Karpas-422 (cell line): Measurements from ENCODE around the gene HTR6. TPM values are rescaled to one million over a fixed set of nuclear protein-coding genes. Genes with fewer than 3 reads are reported as not detected.

ENCODE experiments used
- DNase-seq: peaks from one replicate; pipeline ENCODE4 v3.0.0-alpha.2; 2015
- H2AFZ ChIP-seq: fragments of 200-600 bp; sonication (generic); 2 replicates; pipeline ENCODE4 v1.6.1; 2014; ENCODE audit warnings: antibody characterized with exemption, low read length, mixed read lengths
- H3K27ac ChIP-seq: fragments of 200-600 bp; sonication (generic); 2 replicates; pipeline ENCODE4 v1.5.1; 2014; ENCODE audit warnings: mild to moderate bottlenecking, low read length, moderate library complexity
- H3K27me3 ChIP-seq: fragments of 200-600 bp; sonication (generic); 2 replicates; pipeline ENCODE4 v1.6.1; 2014; ENCODE audit warnings: low read length, mixed read lengths
- H3K36me3 ChIP-seq: fragments of 200-600 bp; sonication (generic); 2 replicates; pipeline ENCODE4 v1.6.1; 2014; ENCODE audit warnings: low read length, mixed read lengths; ENCODE audit not compliant: insufficient read depth
- H3K4me1 ChIP-seq: fragments of 200-600 bp; sonication (generic); 2 replicates; pipeline ENCODE4 v1.6.1; 2014; ENCODE audit warnings: mild to moderate bottlenecking, low read length, mixed read lengths
- H3K4me2 ChIP-seq: fragments of 200-600 bp; sonication (generic); 2 replicates; pipeline ENCODE4 v1.6.1; 2014; ENCODE audit warnings: low read length, low read depth, mild to moderate bottlenecking; ENCODE audit not compliant: poor library complexity, severe bottlenecking
- H3K4me3 ChIP-seq: fragments of 200-600 bp; sonication (generic); 2 replicates; pipeline ENCODE4 v1.5.1; 2014; ENCODE audit warnings: mild to moderate bottlenecking, antibody characterized with exemption, low read length, mixed read lengths
- H3K79me2 ChIP-seq: fragments of 200-600 bp; sonication (generic); 2 replicates; pipeline ENCODE4 v1.6.1; 2014; ENCODE audit warnings: mild to moderate bottlenecking, low read length, mixed read lengths
- H3K9ac ChIP-seq: fragments of 200-600 bp; sonication (generic); 2 replicates; pipeline ENCODE4 v1.6.0; 2014; ENCODE audit warnings: low read length
- H3K9me2 ChIP-seq: fragments of 200-600 bp; sonication (generic), shearing (Covaris generic); replicated peaks from 2 replicates; pipeline ENCODE4 v1.6.0; 2014; ENCODE audit warnings: mild to moderate bottlenecking, low read length, moderate library complexity; ENCODE audit not compliant: insufficient read depth
- H3K9me3 ChIP-seq: fragments of 300-700, 200-600 bp; sonication (generic); 2 replicates; pipeline ENCODE4 v1.6.1; 2014; ENCODE audit warnings: low read length, mixed read lengths
- H4K20me1 ChIP-seq: fragments of 200-600 bp; sonication (generic); 2 replicates; pipeline ENCODE4 v1.6.1; 2014; ENCODE audit warnings: mild to moderate bottlenecking, antibody characterized with exemption, low read length, low read depth; ENCODE audit not compliant: insufficient read depth
- total RNA-seq: library from RNA; depleted of rRNA; stranded (reverse); fragments of >200 nt; shearing (Covaris generic); gene quantifications from 2 replicates; pipeline ENCODE4 v1.2.3, GENCODE V29; 2014; ENCODE audit warnings: low replicate concordance

HTR6 gene
- total RNA-seq, 1 experiment from 2014 or later = not detected

DNA sequence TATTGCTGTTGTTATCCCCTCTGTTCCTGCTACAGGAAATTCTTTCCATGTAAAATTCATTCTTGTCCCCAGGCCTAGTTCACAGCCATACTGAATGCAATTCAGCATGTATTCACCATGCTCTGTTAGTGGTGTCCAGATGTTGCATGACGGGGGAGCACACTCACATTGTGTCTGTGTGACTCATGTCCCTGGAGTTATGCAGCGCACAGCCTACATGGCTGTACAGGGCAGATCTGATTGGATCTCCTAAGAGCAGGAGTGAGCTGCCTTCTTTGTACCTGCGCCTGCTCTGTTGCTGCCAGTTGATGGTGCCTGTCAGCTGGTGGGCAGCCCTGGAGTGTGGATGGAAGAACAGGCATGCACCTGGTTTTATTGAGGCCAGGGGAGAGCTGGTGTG lies 17.6 kb downstream of the HTR6 start:
- H3K9ac ChIP-seq = no peak overlapping the region
- no peaks in the 10 kb centered on the region for H3K9me3 ChIP-seq
- no peaks in the 10 kb centered on the region for H4K20me1 ChIP-seq
- H3K79me2 ChIP-seq = no peaks in the 10 kb centered on the region
- no peak overlapping the region for H3K27ac ChIP-seq
- H3K4me2 ChIP-seq = no peak overlapping the region
- no peaks in the 10 kb centered on the region for H3K4me1 ChIP-seq
- H3K4me3 ChIP-seq = no peak overlapping the region
- H3K9me2 ChIP-seq = no peaks in the 10 kb centered on the region
- H3K27me3 ChIP-seq = no peaks in the 10 kb centered on the region
- no peaks in the 10 kb centered on the region for H3K36me3 ChIP-seq
- no peak for DNase-seq
- no peak overlapping the region for H2AFZ ChIP-seq

DNA sequence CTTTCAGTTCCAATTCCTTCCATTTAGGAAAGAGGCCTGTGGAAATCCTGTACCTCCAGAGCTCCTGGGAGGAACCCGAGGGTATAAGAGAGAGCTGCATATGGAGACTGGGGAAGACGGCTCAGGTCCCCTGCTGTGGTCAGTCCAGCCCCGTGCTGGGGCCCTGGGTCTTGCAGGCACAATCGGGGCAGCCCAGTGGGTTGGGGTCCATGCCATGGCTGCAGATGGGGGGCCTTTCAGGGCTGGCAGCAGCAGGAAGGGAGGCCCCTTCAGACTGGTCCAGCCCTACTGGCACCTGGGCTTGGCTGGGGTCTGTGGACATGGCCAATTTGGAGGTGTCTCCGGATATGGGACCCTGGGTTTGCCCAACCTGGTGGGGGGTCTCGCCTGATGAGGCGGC lies 18.2 kb downstream of the HTR6 start:
- no peak overlapping the region for H2AFZ ChIP-seq
- H3K4me1 ChIP-seq = no peaks in the 10 kb centered on the region
- H3K4me3 ChIP-seq = no peak overlapping the region
- H4K20me1 ChIP-seq = no peaks in the 10 kb centered on the region
- no peaks in the 10 kb centered on the region for H3K36me3 ChIP-seq
- H3K27ac ChIP-seq = no peak overlapping the region
- H3K4me2 ChIP-seq = no peak overlapping the region
- DNase-seq = no peak
- no peaks in the 10 kb centered on the region for H3K9me2 ChIP-seq
- no peak overlapping the region for H3K9ac ChIP-seq
- no peaks in the 10 kb centered on the region for H3K79me2 ChIP-seq
- no peaks in the 10 kb centered on the region for H3K9me3 ChIP-seq
- H3K27me3 ChIP-seq = no peaks in the 10 kb centered on the region

DNA sequence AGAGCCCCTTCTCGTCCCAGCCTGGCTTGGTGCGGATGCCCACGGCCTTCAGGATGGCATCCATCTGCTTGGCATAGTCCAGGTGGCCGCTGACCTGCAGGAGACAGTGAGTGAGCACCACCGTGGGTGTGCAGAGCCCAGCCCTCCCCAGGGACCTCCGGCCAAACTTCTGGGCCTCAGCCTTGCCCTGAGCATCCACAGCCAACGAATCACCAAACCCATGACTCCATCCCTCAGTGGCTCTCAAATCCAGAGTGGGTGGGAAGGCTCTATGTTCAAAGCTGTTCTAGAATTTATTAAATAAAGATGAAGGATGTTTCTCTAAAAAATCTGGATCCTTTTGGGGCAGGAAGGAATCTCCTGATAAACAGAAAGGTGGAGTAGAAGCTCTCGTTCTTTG lies 18.7 kb downstream of the HTR6 start:
- Histone ChIP-seq H3K9ac (no peak overlapping the region), H3K4me1 (no peaks in the 10 kb centered on the region), H3K79me2 (no peaks in the 10 kb centered on the region), H3K27me3 (no peaks in the 10 kb centered on the region), H2AFZ (no peak overlapping the region), H3K36me3 (no peaks in the 10 kb centered on the region), H3K4me2 (no peak overlapping the region), H3K27ac (no peak overlapping the region), H3K9me3 (no peaks in the 10 kb centered on the region), H3K4me3 (no peak overlapping the region), H3K9me2 (no peaks in the 10 kb centered on the region), H4K20me1 (no peaks in the 10 kb centered on the region)
- no peak for DNase-seq

DNA sequence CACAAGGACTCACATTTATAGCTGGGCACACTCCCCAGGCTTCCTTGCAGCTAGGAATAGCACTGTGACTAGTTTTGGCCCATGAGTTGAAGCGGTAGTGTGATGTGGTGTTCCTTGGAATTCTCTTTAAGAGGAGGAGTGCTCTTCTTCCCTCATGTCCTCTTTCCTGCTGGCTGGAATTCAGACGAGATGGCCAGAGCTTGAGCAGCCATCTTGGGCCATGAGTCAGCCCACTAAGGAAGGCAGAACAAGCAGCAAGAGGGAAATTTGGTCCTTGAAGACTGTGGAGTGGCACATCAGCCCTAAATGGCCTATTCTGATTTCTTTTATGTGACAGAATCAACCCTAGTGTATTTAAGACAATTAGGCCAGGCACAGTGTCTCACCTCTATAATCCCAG lies 20.0 kb downstream of the HTR6 start:
- Histone ChIP-seq H4K20me1 (no peaks in the 10 kb centered on the region), H3K36me3 (no peaks in the 10 kb centered on the region), H3K79me2 (no peaks in the 10 kb centered on the region), H3K27me3 (no peaks in the 10 kb centered on the region), H3K4me3 (no peak overlapping the region), H3K9me3 (no peaks in the 10 kb centered on the region), H3K9me2 (no peaks in the 10 kb centered on the region), H3K4me2 (no peak overlapping the region), H2AFZ (no peak overlapping the region), H3K9ac (no peak overlapping the region), H3K27ac (no peak overlapping the region), H3K4me1 (no peaks in the 10 kb centered on the region)
- DNase-seq = no peak

DNA sequence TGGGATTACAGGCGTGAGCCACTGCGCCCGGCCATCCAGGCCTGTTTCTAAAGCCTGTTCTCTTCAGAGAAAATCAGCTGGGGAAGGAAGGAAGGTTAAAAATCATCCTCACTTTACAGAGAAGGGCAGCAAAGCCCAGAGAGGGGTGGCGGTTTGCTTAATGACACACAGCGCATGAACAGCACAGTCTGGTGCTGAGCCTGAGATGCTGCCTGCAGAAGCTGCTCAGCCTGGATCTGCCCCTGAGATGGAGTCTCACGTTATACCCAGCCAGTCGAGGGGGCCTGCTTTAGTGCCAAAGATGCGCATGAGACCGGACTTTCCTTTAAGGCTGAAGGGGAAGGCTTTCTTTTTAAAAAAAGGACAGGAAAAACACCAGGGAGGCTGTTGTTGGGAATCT lies 21.3 kb downstream of the HTR6 start:
- Histone ChIP-seq H4K20me1 (no peaks in the 10 kb centered on the region), H2AFZ (no peak overlapping the region), H3K36me3 (no peaks in the 10 kb centered on the region), H3K27ac (no peak overlapping the region), H3K4me1 (no peaks in the 10 kb centered on the region), H3K79me2 (no peaks in the 10 kb centered on the region), H3K4me3 (no peak overlapping the region), H3K9ac (no peak overlapping the region), H3K9me3 (no peaks in the 10 kb centered on the region), H3K4me2 (no peak overlapping the region), H3K9me2 (no peaks in the 10 kb centered on the region), H3K27me3 (no peaks in the 10 kb centered on the region)
- DNase-seq = no peak

- Histone ChIP-seq H3K9me2 (no peaks in the 10 kb centered on the region), H3K9ac (no peak overlapping the region), H3K9me3 (no peaks in the 10 kb centered on the region), H3K4me3 (no peak overlapping the region), H3K79me2 (no peaks in the 10 kb centered on the region), H3K27me3 (no peaks in the 10 kb centered on the region), H4K20me1 (no peaks in the 10 kb centered on the region), H2AFZ (no peak overlapping the region), H3K27ac (no peak overlapping the region), H3K36me3 (no peaks in the 10 kb centered on the region), H3K4me2 (no peak overlapping the region), H3K4me1 (no peaks in the 10 kb centered on the region)
- no peak for DNase-seq
Measured at GRCh38 chr1:19687414-19687813, 22.7 kb downstream of the HTR6 start.

GRCh38 chr1:19688041-19688842 lies 23.6 kb downstream of the HTR6 start:
- no peak overlapping the region for H3K4me2 ChIP-seq
- H3K9ac ChIP-seq = no peak overlapping the region
- H3K9me2 ChIP-seq = no peaks in the 10 kb centered on the region
- H3K27me3 ChIP-seq = no peaks in the 10 kb centered on the region
- H3K4me3 ChIP-seq = no peak overlapping the region
- no peak overlapping the region for H2AFZ ChIP-seq
- no peaks in the 10 kb centered on the region for H3K79me2 ChIP-seq
- H3K36me3 ChIP-seq = no peaks in the 10 kb centered on the region
- H3K27ac ChIP-seq = no peak overlapping the region
- H4K20me1 ChIP-seq = no peaks in the 10 kb centered on the region
- H3K9me3 ChIP-seq = no peaks in the 10 kb centered on the region
- DNase-seq = no peak
- H3K4me1 ChIP-seq = no peaks in the 10 kb centered on the region

DNA sequence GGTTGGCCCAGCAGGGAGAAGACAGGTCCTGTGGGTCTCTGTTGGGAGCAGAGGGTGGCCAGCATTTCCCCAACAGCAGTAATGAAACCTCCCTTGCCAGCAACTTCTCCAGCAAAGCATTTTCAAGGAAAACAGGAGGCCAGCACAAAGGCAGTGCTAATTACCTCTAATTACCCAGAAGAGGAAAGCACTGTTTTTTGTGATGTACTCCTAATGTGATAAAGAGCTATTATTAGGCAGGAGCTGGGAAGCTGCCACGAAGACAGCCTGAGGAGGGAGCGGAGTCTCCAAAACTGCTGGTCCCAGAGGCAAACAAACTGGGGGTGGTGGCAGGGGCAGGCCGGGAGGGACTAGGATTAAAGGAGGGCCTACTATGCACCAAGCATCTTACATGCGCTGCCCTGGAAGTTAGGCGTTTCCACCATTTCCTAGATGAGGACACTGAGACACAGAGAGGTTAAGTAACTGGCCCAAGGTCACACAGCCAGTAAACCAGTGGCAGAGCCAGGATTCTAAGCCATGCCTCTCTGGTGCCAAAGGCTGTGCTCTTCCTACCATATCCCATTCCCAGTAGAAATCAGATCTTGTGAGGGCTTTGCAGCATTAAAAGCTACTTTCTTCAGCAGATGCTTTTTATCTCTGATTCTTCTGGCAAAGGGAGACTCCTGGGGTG lies 24.5 kb downstream of the HTR6 start:
- no peak overlapping the region for H3K9ac ChIP-seq
- no peaks in the 10 kb centered on the region for H3K27me3 ChIP-seq
- H4K20me1 ChIP-seq = no peaks in the 10 kb centered on the region
- no peak overlapping the region for H3K4me3 ChIP-seq
- no peaks in the 10 kb centered on the region for H3K9me3 ChIP-seq
- H3K36me3 ChIP-seq = no peaks in the 10 kb centered on the region
- H3K9me2 ChIP-seq = no peaks in the 10 kb centered on the region
- H3K27ac ChIP-seq = no peak overlapping the region
- H3K4me1 ChIP-seq = no peaks in the 10 kb centered on the region
- DNase-seq = no peak
- H3K79me2 ChIP-seq = no peaks in the 10 kb centered on the region
- H3K4me2 ChIP-seq = no peak overlapping the region
- H2AFZ ChIP-seq = no peak overlapping the region
